Esophagus muscularis mucosa (tissue), 4 donors: Measurements from ENCODE around the gene RAB20.

Source experiments
- CTCF ChIP-seq, 3 experiments: fragments of 200-600 bp in 2 of 3; fragments of 450-650 bp in 1 of 3; sonication (generic) in 2 of 3; IDR thresholded peaks; one replicate each; pipeline ENCODE4 v1.5.1; 2017 to 2019; ENCODE audit warnings: antibody characterized with exemption in 3 of 3, mild to moderate bottlenecking in 2 of 3, moderate library complexity in 1 of 3
- EP300 ChIP-seq: sonication (generic); formaldehyde crosslinking; IDR thresholded peaks from one replicate; pipeline ENCODE4 v1.6.1; 2017; ENCODE audit warnings: antibody characterized with exemption
- POLR2AphosphoS5 ChIP-seq, 2 donors: sonication (generic); formaldehyde crosslinking; IDR thresholded peaks; one replicate each; pipeline ENCODE4 v1.6.1; 2017; ENCODE audit warnings: antibody characterized with exemption in 2 of 2

GRCh38 chr13:110522721-110523120 lies 38.8 kb downstream of the RAB20 start:
- TF ChIP-seq CTCF (IDR thresholded peaks at IDR 0.05) (no peak), EP300 (no peak), POLR2AphosphoS5 (IDR thresholded peaks at IDR 0.05) (no peak)
